Measurements from ENCODE around the gene IL36B. TPM values are rescaled to one million over a fixed set of nuclear protein-coding genes. Genes with fewer than 3 reads are reported as not detected.

The IL36B gene
- polyA plus RNA-seq, 1 donor, result not detected

GRCh38 chr2:113056521-113056920 is 3.9 kb upstream of the IL36B start:
- DNase-seq (ENCODE audit: low read depth), result no peak

GRCh38 chr2:113054066-113054465 is 1.4 kb upstream of the IL36B start:
- no peak for DNase-seq (ENCODE audit: low read depth)

- no peak for DNase-seq (ENCODE audit: low read depth)
These were observed 999 bp upstream of the IL36B start for GRCh38 chr2:113053666-113054065.

- DNase-seq (ENCODE audit: low read depth), result no peak
These were observed 1.5 kb downstream of the IL36B start for GRCh38 chr2:113050921-113051895.

- no peak for DNase-seq (ENCODE audit: low read depth)
These were observed 6.2 kb downstream of the IL36B start for GRCh38 chr2:113046465-113046864.

- no peak for DNase-seq (ENCODE audit: low read depth)
These were observed 10.8 kb downstream of the IL36B start for GRCh38 chr2:113041871-113042270.

GRCh38 chr2:113039719-113040118 is 12.9 kb downstream of the IL36B start:
- no peak for DNase-seq (ENCODE audit: low read depth)

GRCh38 chr2:113039158-113039557 is 13.5 kb downstream of the IL36B start:
- DNase-seq (ENCODE audit: low read depth), result no peak

- DNase-seq (ENCODE audit: low read depth), result no peak
These were observed 14.4 kb downstream of the IL36B start for GRCh38 chr2:113038291-113038690.

- no peak for DNase-seq (ENCODE audit: low read depth)
These were observed 15.9 kb downstream of the IL36B start for GRCh38 chr2:113036763-113037162.

GRCh38 chr2:113034016-113034415 is 18.7 kb downstream of the IL36B start:
- no peak for DNase-seq (ENCODE audit: low read depth)

- DNase-seq (ENCODE audit: low read depth), result no peak
These were observed 19.9 kb downstream of the IL36B start for GRCh38 chr2:113032737-113033136.

- DNase-seq (ENCODE audit: low read depth), result no peak
These were observed 24.6 kb downstream of the IL36B start for GRCh38 chr2:113028112-113028511.

- no peak for DNase-seq (ENCODE audit: low read depth)
These were observed 25.0 kb downstream of the IL36B start for GRCh38 chr2:113027691-113028090.

GRCh38 chr2:113025737-113026136 is 26.9 kb downstream of the IL36B start:
- DNase-seq (ENCODE audit: low read depth), result no peak

- no peak for DNase-seq (ENCODE audit: low read depth)
These were observed 27.9 kb downstream of the IL36B start for GRCh38 chr2:113024764-113025163.

- DNase-seq (ENCODE audit: low read depth), result no peak
These were observed 31.4 kb downstream of the IL36B start for GRCh38 chr2:113021312-113021711.

- DNase-seq (ENCODE audit: low read depth), result no peak
These were observed 34.2 kb downstream of the IL36B start for GRCh38 chr2:113018509-113018908.

- DNase-seq (ENCODE audit: low read depth), result no peak
These were observed 37.0 kb downstream of the IL36B start for GRCh38 chr2:113015655-113016054.

GRCh38 chr2:113015042-113015441 is 37.6 kb downstream of the IL36B start:
- no peak for DNase-seq (ENCODE audit: low read depth)

GRCh38 chr2:113014067-113014466 is 38.6 kb downstream of the IL36B start:
- DNase-seq (ENCODE audit: low read depth), result no peak

GRCh38 chr2:113013336-113013661 is 39.4 kb downstream of the IL36B start:
- DNase-seq (ENCODE audit: low read depth), result no peak

GRCh38 chr2:113012436-113013335 is 40.0 kb downstream of the IL36B start:
- DNase-seq (ENCODE audit: low read depth), result no peak
